HG03280 (cell line): ENCODE measurements around the gene ZNF793.

Experiments
- ATAC-seq: cut with Tn5 transposase; IDR thresholded peaks from one replicate; pipeline ENCODE4 v1.9.1; 2021; ENCODE audit warnings: mild to moderate bottlenecking, moderate library complexity; ENCODE audit not compliant: unreplicated experiment

The ZNF793 gene

GRCh38 chr19:37564624-37565369 is 58.1 kb downstream of the ZNF793 start:
- ATAC-seq = no peak

GRCh38 chr19:37565370-37565669 is 58.6 kb downstream of the ZNF793 start:
- ATAC-seq = no peak

GRCh38 chr19:37572203-37572602 is 65.5 kb downstream of the ZNF793 start:
- no peak for ATAC-seq

GRCh38 chr19:37583340-37583739 is 76.6 kb downstream of the ZNF793 start:
- no peak for ATAC-seq
